Measurements from ENCODE around the gene ASTN2. TPM values are rescaled to one million over a fixed set of nuclear protein-coding genes. Genes with fewer than 3 reads are reported as not detected.

Gene ASTN2
- total and polyA plus RNA-seq, 9 donors = 1.8 to 6.4 (median 3.2) TPM

DNA sequence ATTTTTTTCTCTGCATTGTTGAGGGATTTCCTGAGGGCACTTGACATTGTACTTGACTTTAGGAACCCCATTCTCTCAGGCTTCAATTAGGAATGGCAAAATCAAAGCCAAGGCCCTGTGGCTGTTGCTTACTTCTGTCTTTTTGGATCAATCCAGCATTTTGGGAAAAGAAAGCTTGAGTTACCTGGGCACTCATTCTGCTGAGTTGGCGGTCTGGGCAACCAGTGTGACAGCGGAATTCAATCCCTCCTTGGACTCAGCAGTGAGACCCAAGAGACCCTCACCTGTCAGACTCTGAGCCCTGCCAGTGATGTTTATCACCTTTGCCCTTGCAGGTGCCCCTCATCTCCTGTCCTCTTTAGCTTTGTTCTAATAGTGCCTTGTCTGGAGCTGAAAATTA is 1036.0 kb downstream of the ASTN2 start:
- no peak for DNase-seq
- Histone ChIP-seq H3K9me3 (no peaks in the 10 kb centered on the region), H3K4me1 (ENCODE audit: insufficient read depth) (no peaks in the 10 kb centered on the region), H3K27me3 (no peaks in the 10 kb centered on the region), H3K4me3 (no peak overlapping the region), H3K36me3 (no peaks in the 10 kb centered on the region), H3K27ac (no peak overlapping the region)
- intact Hi-C loops (cut with DNase I) = no loop called here
- WGBS, 3 donors = 100% methylated on average over 2 of the region's 2 CpGs
- TF ChIP-seq EP300 (IDR thresholded peaks at IDR 0.05) (no peak), POLR2A (IDR thresholded peaks at IDR 0.05) (no peak)
- TF ChIP-seq, protein P1, sequence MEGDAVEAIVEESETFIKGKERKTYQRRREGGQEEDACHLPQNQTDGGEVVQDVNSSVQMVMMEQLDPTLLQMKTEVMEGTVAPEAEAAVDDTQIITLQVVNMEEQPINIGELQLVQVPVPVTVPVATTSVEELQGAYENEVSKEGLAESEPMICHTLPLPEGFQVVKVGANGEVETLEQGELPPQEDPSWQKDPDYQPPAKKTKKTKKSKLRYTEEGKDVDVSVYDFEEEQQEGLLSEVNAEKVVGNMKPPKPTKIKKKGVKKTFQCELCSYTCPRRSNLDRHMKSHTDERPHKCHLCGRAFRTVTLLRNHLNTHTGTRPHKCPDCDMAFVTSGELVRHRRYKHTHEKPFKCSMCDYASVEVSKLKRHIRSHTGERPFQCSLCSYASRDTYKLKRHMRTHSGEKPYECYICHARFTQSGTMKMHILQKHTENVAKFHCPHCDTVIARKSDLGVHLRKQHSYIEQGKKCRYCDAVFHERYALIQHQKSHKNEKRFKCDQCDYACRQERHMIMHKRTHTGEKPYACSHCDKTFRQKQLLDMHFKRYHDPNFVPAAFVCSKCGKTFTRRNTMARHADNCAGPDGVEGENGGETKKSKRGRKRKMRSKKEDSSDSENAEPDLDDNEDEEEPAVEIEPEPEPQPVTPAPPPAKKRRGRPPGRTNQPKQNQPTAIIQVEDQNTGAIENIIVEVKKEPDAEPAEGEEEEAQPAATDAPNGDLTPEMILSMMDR (IDR thresholded peaks at IDR 0.05) = no peak

DNA sequence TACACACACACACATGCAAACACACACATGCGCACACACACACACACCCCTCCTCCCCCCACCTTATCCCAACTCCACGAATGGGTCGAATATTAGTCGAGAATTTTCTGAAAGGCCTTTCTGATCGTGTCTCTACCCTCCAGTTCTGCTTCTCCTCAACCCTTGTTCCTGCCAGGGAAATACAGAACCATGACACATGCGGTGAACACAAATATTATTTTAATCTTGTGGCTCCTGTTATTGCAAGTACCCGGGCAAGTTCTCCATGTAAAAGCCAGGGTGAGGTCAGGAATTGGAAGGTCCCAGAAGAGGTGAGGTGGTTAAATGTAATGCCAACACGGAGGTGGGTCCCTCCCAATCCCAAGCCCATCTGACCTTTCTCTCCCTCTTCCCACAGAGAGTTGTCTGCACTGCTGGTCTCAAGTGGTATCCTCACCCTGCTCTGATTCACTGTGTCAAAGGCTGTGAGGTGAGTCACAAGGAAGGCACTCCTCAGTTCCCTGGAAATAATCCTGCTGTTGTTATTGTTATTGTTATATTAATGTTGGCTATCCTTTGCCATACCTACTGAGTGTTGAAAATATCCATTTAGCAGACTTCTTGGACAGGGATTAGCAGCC is 1037.6 kb downstream of the ASTN2 start:
- Histone ChIP-seq H3K4me3 (no peak overlapping the region), H3K9me3 (no peaks in the 10 kb centered on the region), H3K27ac (no peak overlapping the region), H3K36me3 (no peaks in the 10 kb centered on the region), H3K27me3 (no peaks in the 10 kb centered on the region), H3K4me1 (ENCODE audit: insufficient read depth) (no peaks in the 10 kb centered on the region)
- intact Hi-C loops (cut with DNase I) = no loop called here
- WGBS, 3 donors = 64 to 76% (median 68%) methylated on average over 8 of the region's 8 CpGs
- TF ChIP-seq EP300 (IDR thresholded peaks at IDR 0.05) (no peak), POLR2A (IDR thresholded peaks at IDR 0.05) (no peak)
- TF ChIP-seq, protein P1 (IDR thresholded peaks at IDR 0.05) = no peak
- DNase-seq = no peak

Small RNAs within 50 kb of the gene (small RNA-seq; reads per million reads assigned to genes)
- not detected for gene SNORA70C
